ENCODE results near the gene C10orf88.

DNA sequence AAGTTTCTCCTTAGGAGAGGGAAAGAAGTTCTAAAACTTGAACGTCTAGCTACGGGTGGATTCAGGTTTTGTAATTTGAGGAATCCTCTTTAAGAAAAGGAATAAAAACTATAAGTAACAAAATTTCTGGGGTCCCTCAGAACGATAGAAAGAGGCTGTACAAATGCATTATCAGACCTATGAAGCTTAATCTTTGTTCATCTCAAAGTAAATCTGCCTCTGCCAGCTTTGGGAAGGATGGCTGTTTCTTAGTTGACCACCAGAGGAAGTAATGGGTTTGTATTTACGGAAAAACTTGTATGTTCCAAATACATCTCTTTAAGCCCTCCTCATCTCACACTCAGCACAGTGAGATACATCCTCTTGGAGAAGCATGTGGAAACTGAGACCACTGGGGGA is 27.0 kb upstream of the C10orf88 start:
- TF ChIP-seq, protein P1, sequence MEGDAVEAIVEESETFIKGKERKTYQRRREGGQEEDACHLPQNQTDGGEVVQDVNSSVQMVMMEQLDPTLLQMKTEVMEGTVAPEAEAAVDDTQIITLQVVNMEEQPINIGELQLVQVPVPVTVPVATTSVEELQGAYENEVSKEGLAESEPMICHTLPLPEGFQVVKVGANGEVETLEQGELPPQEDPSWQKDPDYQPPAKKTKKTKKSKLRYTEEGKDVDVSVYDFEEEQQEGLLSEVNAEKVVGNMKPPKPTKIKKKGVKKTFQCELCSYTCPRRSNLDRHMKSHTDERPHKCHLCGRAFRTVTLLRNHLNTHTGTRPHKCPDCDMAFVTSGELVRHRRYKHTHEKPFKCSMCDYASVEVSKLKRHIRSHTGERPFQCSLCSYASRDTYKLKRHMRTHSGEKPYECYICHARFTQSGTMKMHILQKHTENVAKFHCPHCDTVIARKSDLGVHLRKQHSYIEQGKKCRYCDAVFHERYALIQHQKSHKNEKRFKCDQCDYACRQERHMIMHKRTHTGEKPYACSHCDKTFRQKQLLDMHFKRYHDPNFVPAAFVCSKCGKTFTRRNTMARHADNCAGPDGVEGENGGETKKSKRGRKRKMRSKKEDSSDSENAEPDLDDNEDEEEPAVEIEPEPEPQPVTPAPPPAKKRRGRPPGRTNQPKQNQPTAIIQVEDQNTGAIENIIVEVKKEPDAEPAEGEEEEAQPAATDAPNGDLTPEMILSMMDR (IDR thresholded peaks at IDR 0.05 in 4 of 5, conservative IDR thresholded peaks at IDR 0.05 in 1 of 5), result peak in 1 of 5 experiments; percentile 20
- no peak for TF ChIP-seq POLR2A (IDR thresholded peaks at IDR 0.05)

All from gastrocnemius medialis (tissue), 4 donors.